ENCODE measurements around the gene CDH23. TPM values are rescaled to one million over a fixed set of nuclear protein-coding genes. Genes with fewer than 3 reads are reported as not detected.

CDH23 gene
- total RNA-seq, 1 experiment from 2014 or later = 0.34 TPM

DNA sequence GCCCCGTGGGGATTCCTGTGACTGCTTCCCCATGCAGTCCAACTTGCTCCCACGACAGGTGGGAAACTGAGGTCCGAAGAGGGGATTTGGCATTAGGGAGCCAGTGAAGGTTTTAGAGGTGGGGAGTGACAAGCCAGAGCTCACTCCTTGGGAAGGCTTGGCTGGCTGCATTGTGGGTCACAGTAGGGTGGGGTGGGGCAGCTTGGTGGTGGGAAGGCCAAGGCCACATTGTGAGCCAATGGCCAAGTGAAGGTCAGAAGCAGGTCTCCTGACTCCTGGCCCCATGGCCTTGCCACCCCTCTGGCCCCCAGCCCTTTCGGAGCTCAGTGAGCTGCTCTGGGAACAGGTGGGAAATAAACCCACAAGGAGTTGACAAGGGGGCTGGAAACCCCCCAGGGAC is 320.3 kb downstream of the CDH23 start:
- BruUV-seq (replicated peaks) = no TSS peak
- H3K27me3 Mint-ChIP-seq (ENCODE audit: insufficient read depth, unreplicated experiment) = no peaks in the 10 kb centered on the region
- DNase-seq = no peak
- ChIA-PET POLR2A (no interaction called here), CTCF (no interaction called here)
- H3K4me1 Mint-ChIP-seq (ENCODE audit: low read depth, unreplicated experiment) = no peaks in the 10 kb centered on the region
- Histone ChIP-seq H3K4me1 (peaks cover 10% of the 10 kb centered on the region), H3K4me3 (ENCODE audit: low read depth, low read length) (no peak overlapping the region), H3K27me3 (replicated peaks; ENCODE audit: control insufficient read depth, insufficient read depth, low read length) (0 out of 2 replicates have a peak, but pooled peaks cover 1% of the 10 kb centered on the region), H3K36me3 (ENCODE audit: control insufficient read depth, insufficient read depth, low read length) (no peaks in the 10 kb centered on the region), H3K9me3 (no peaks in the 10 kb centered on the region)
- no peaks in the 10 kb centered on the region for H3K36me3 Mint-ChIP-seq (ENCODE audit: insufficient read depth, unreplicated experiment)
- TF ChIP-seq, protein P1, sequence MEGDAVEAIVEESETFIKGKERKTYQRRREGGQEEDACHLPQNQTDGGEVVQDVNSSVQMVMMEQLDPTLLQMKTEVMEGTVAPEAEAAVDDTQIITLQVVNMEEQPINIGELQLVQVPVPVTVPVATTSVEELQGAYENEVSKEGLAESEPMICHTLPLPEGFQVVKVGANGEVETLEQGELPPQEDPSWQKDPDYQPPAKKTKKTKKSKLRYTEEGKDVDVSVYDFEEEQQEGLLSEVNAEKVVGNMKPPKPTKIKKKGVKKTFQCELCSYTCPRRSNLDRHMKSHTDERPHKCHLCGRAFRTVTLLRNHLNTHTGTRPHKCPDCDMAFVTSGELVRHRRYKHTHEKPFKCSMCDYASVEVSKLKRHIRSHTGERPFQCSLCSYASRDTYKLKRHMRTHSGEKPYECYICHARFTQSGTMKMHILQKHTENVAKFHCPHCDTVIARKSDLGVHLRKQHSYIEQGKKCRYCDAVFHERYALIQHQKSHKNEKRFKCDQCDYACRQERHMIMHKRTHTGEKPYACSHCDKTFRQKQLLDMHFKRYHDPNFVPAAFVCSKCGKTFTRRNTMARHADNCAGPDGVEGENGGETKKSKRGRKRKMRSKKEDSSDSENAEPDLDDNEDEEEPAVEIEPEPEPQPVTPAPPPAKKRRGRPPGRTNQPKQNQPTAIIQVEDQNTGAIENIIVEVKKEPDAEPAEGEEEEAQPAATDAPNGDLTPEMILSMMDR (IDR thresholded peaks at IDR 0.05; ENCODE audit: insufficient read depth in 1 of 2, low read depth in 1 of 2, low read length in 1 of 2, severe bottlenecking in 1 of 2, unreplicated experiment in 1 of 2) = no peak
- no peak overlapping the region for H3K27ac Mint-ChIP-seq (ENCODE audit: unreplicated experiment)
- H3K9me3 Mint-ChIP-seq (ENCODE audit: unreplicated experiment) = no peaks in the 10 kb centered on the region
- intact Hi-C loops (cut with micrococcal nuclease; ENCODE audit: unreplicated experiment) = no loop called here
- no peak overlapping the region for H3K4me3 Mint-ChIP-seq (ENCODE audit: unreplicated experiment)

GRCh38 chr10:71717551-71717951 is 320.8 kb downstream of the CDH23 start:
- ChIA-PET CTCF (interaction anchor here (1.8 kb wide), 1 partner anchor 21 kb away, joined by 6 read pairs; no protein-coding TSS in a partner anchor), POLR2A (no interaction called here)
- no TSS peak for BruUV-seq (replicated peaks)
- Mint-ChIP-seq H3K4me3 (ENCODE audit: unreplicated experiment) (no peak overlapping the region), H3K27ac (ENCODE audit: unreplicated experiment) (no peak overlapping the region), H3K4me1 (ENCODE audit: low read depth, unreplicated experiment) (no peaks in the 10 kb centered on the region), H3K36me3 (ENCODE audit: insufficient read depth, unreplicated experiment) (no peaks in the 10 kb centered on the region), H3K9me3 (ENCODE audit: unreplicated experiment) (peaks cover 4% of the 10 kb centered on the region), H3K27me3 (ENCODE audit: insufficient read depth, unreplicated experiment) (no peaks in the 10 kb centered on the region)
- H3K4me3 ChIP-seq (ENCODE audit: low read depth, low read length) = no peak overlapping the region
- TF ChIP-seq, protein P1 (IDR thresholded peaks at IDR 0.05; ENCODE audit: insufficient read depth in 1 of 2, low read depth in 1 of 2, low read length in 1 of 2, severe bottlenecking in 1 of 2, unreplicated experiment in 1 of 2) = no peak
- DNase-seq = no peak
- H3K27me3 ChIP-seq (replicated peaks; ENCODE audit: control insufficient read depth, insufficient read depth, low read length) = 0 out of 2 replicates have a peak, but pooled peaks cover 1% of the 10 kb centered on the region
- intact Hi-C loops (cut with micrococcal nuclease; ENCODE audit: unreplicated experiment) = no loop called here
- H3K4me1 ChIP-seq = peaks cover 10% of the 10 kb centered on the region
- no peaks in the 10 kb centered on the region for H3K36me3 ChIP-seq (ENCODE audit: control insufficient read depth, insufficient read depth, low read length)
- H3K9me3 ChIP-seq = no peaks in the 10 kb centered on the region

GRCh38 chr10:71718165-71718698 is 321.5 kb downstream of the CDH23 start:
- Mint-ChIP-seq H3K27ac (ENCODE audit: unreplicated experiment) (no peak overlapping the region), H3K4me1 (ENCODE audit: low read depth, unreplicated experiment) (no peaks in the 10 kb centered on the region), H3K9me3 (ENCODE audit: unreplicated experiment) (peaks cover 8% of the 10 kb centered on the region), H3K36me3 (ENCODE audit: insufficient read depth, unreplicated experiment) (no peaks in the 10 kb centered on the region), H3K27me3 (ENCODE audit: insufficient read depth, unreplicated experiment) (no peaks in the 10 kb centered on the region), H3K4me3 (ENCODE audit: unreplicated experiment) (no peak overlapping the region)
- Histone ChIP-seq H3K27me3 (replicated peaks; ENCODE audit: control insufficient read depth, insufficient read depth, low read length) (0 out of 2 replicates have a peak, but pooled peaks cover 1% of the 10 kb centered on the region), H3K36me3 (ENCODE audit: control insufficient read depth, insufficient read depth, low read length) (no peaks in the 10 kb centered on the region), H3K4me3 (ENCODE audit: low read depth, low read length) (no peak overlapping the region), H3K9me3 (no peaks in the 10 kb centered on the region), H3K4me1 (peaks cover 10% of the 10 kb centered on the region)
- ChIA-PET POLR2A (no interaction called here), CTCF (interaction anchor here (1.8 kb wide), 1 partner anchor 22 kb away, joined by 6 read pairs; no protein-coding TSS in a partner anchor)
- no peak for DNase-seq
- intact Hi-C loops (cut with micrococcal nuclease; ENCODE audit: unreplicated experiment) = no loop called here
- TF ChIP-seq, protein P1 (IDR thresholded peaks at IDR 0.05; ENCODE audit: insufficient read depth in 1 of 2, low read depth in 1 of 2, low read length in 1 of 2, severe bottlenecking in 1 of 2, unreplicated experiment in 1 of 2) = no peak
- BruUV-seq (replicated peaks) = no TSS peak

All from Caco-2 (cell line).